ENCODE results near the gene TSKS. TPM values are rescaled to one million over a fixed set of nuclear protein-coding genes. Genes with fewer than 3 reads are reported as not detected.

Gene TSKS
- total and polyA plus RNA-seq, 3 experiments from 2014 or later: 0.42 to 0.79 TPM; not detected in 1

- ChIA-PET CTCF (interaction anchor here (1.1 to 3.5 kb wide), 6 partner anchors 14 to 94 kb away, joined by 3 to 10 read pairs (median 4); partner anchors contain the start of genes AP2A1 and FUZ), POLR2A (interaction anchor here (0.6 to 1.6 kb wide), 3 partner anchors 10 to 75 kb away, joined by 3 to 5 read pairs (median 3); partner anchors contain the start of gene AP2A1)
- no peak for DNase-seq
These were observed 44.6 kb downstream of the TSKS start for GRCh38 chr19:49718511-49718910.

DNA sequence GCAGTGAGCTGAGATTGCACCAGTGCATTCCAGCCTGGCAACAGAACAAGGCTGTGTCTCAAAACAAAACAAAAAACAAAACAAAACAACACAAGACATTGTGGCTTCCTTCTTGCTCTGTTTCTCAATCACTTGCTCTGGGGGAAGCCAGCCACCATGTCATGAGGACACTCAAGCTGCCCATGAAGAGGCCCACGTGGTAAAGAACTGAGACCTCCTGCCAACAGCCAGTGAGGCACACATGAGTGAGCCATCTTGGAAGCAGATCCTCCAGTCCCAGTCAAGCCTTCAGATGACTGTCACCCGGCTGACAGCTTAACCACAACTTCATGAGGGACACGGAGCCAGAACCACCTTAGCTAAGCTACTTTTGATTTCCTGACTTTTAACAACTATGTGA, 47.0 kb downstream of the TSKS start:
- CTCF ChIA-PET: interaction anchor here (0.5 to 3.5 kb wide), 2 partner anchors 35 to 127 kb away, joined by 3 to 10 read pairs; no protein-coding TSS in a partner anchor
- Mint-ChIP-seq H3K4me1 (peaks cover 7 to 16% (median 8%) of the 10 kb centered on the region in 3 donors), H3K27me3 (no peaks in the 10 kb centered on the region), H3K27ac (peak overlapping the region in 2 of 8 donors; percentile 12 to 55), H3K4me3 (peak overlapping the region in 1 of 7 donors; percentile 41), H3K9me3 (no peaks in the 10 kb centered on the region), H3K36me3 (peaks cover 1 to 9% (median 2%) of the 10 kb centered on the region in 3 donors)
- no peak for DNase-seq
- H3K36me3 ChIP-seq (ENCODE audit: insufficient read depth, low read length): no peaks in the 10 kb centered on the region
- H3K27me3 ChIP-seq (ENCODE audit: insufficient read depth, low read length, poor library complexity, severe bottlenecking): no peaks in the 10 kb centered on the region
- H3K27ac ChIP-seq (ENCODE audit: low read depth, low read length): peak overlapping the region; percentile 24
- no peaks in the 10 kb centered on the region for H3K9me3 ChIP-seq (ENCODE audit: low read length)
- H3K4me1 ChIP-seq (ENCODE audit: insufficient read depth, low read length): peaks cover 9% of the 10 kb centered on the region
- H3K4me3 ChIP-seq (ENCODE audit: low read length): no peak overlapping the region
- POLR2A ChIA-PET: no interaction called here

More at GRCh38 chr19:49718511-49718910, 44.6 kb downstream of the TSKS start:
- Histone ChIP-seq H3K36me3 (ENCODE audit: insufficient read depth, low read length) (no peaks in the 10 kb centered on the region), H3K27ac (ENCODE audit: low read depth, low read length) (no peak overlapping the region), H3K9me3 (ENCODE audit: low read length) (no peaks in the 10 kb centered on the region), H3K4me1 (ENCODE audit: insufficient read depth, low read length) (peaks cover 9% of the 10 kb centered on the region), H3K27me3 (ENCODE audit: insufficient read depth, low read length, poor library complexity, severe bottlenecking) (no peaks in the 10 kb centered on the region), H3K4me3 (ENCODE audit: low read length) (no peak overlapping the region)
- Mint-ChIP-seq H3K27ac (peak overlapping the region in 4 of 8 donors; percentile 38 to 77 (median 56)), H3K36me3 (peaks cover 2 to 9% (median 7%) of the 10 kb centered on the region in 3 donors), H3K27me3 (no peaks in the 10 kb centered on the region), H3K4me1 (peaks cover 7 to 16% (median 8%) of the 10 kb centered on the region in 3 donors), H3K4me3 (peak overlapping the region in 6 of 7 donors; percentile 27 to 69 (median 53)), H3K9me3 (peaks cover 0 to 1% (median 0%) of the 10 kb centered on the region in 5 donors)

DNA sequence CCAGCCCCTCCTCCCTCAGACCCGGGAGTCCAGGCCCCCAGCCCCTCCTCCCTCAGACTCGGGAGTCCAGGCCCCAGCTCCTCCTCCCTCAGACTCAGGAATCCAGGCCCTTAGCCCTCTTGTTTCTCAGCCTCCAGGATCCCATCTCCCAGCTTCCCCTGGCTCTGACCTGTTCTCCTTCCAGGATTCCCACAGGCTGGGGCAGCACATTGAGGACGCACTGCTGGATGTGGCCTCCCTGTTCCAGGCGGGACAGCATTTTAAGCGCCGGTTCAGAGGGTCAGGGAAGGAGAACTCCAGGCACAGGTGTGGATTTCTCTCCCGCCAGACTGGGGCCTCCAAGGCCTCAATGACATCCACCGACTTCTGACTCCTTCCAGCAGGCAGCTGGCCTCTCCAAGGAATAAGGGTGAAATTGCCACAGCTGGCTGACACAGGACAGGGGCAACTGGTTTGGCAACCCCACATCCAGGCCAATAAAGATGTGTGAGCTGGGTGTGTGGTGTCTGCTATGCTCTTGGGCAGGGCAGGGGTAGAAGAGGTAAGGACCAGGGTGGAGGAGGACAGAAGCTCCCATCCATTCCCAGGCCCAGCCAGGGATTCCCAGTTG, 49.8 kb downstream of the TSKS start:
- Mint-ChIP-seq H3K27me3 (peaks cover 4 to 5% of the 10 kb centered on the region in 2 donors), H3K4me3 (no peak overlapping the region), H3K36me3 (peaks cover 0 to 10% (median 1%) of the 10 kb centered on the region in 3 donors), H3K27ac (peak overlapping the region in 1 of 8 donors; percentile 90), H3K9me3 (no peaks in the 10 kb centered on the region), H3K4me1 (peaks cover 7 to 10% (median 8%) of the 10 kb centered on the region in 3 donors)
- Histone ChIP-seq H3K27ac (ENCODE audit: low read depth, low read length) (no peak overlapping the region), H3K27me3 (ENCODE audit: insufficient read depth, low read length, poor library complexity, severe bottlenecking) (no peaks in the 10 kb centered on the region), H3K4me3 (ENCODE audit: low read length) (no peak overlapping the region), H3K9me3 (ENCODE audit: low read length) (no peaks in the 10 kb centered on the region), H3K36me3 (ENCODE audit: insufficient read depth, low read length) (no peaks in the 10 kb centered on the region), H3K4me1 (ENCODE audit: insufficient read depth, low read length) (peaks cover 7% of the 10 kb centered on the region)
- DNase-seq: no peak
- CTCF ChIA-PET: no interaction called here
- POLR2A ChIA-PET: interaction anchor here (0.5 to 0.6 kb wide), 2 partner anchors 173 to 833 kb away, joined by 3 to 4 read pairs; no protein-coding TSS in a partner anchor

DNA sequence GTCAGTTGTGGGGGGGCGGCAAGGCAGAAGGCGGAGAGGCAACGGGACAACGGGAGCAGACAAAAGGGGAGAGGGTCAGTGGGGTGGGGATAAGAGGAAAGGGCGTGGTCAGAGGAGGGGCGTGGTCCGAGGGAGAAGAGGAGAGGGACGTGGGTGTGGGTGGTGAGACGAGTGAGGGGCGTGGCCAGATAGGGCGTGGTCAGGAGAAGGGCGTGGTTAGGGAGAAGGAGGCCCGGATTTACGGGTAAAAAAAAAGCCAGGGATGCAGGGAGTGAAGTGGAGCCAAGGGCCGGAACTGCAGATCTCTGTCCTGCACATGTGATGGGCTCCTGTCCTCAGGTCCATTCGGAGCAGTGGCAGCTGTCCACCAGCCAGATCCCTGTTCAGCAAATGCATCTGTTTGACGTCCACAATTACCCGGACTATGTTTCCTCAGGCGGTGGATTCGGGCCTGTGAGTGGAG, 50.7 kb downstream of the TSKS start:
- Histone ChIP-seq H3K4me3 (ENCODE audit: low read length) (no peak overlapping the region), H3K4me1 (ENCODE audit: insufficient read depth, low read length) (no peaks in the 10 kb centered on the region), H3K9me3 (ENCODE audit: low read length) (no peaks in the 10 kb centered on the region), H3K27ac (ENCODE audit: low read depth, low read length) (no peak overlapping the region), H3K27me3 (ENCODE audit: insufficient read depth, low read length, poor library complexity, severe bottlenecking) (no peaks in the 10 kb centered on the region), H3K36me3 (ENCODE audit: insufficient read depth, low read length) (no peaks in the 10 kb centered on the region)
- DNase-seq: no peak
- ChIA-PET CTCF (no interaction called here), POLR2A (interaction anchor here (0.6 kb wide), 1 partner anchor 172 kb away, joined by 4 read pairs; no protein-coding TSS in a partner anchor)
- H3K4me1 Mint-ChIP-seq: peaks cover 3 to 5% (median 4%) of the 10 kb centered on the region in 3 donors
- no peak overlapping the region for H3K4me3 Mint-ChIP-seq
- H3K9me3 Mint-ChIP-seq: no peaks in the 10 kb centered on the region
- peaks cover 0 to 7% (median 0%) of the 10 kb centered on the region in 3 donors for H3K36me3 Mint-ChIP-seq
- H3K27me3 Mint-ChIP-seq: peaks cover 4 to 5% of the 10 kb centered on the region in 2 donors
- no peak overlapping the region for H3K27ac Mint-ChIP-seq

GRCh38 chr19:49710372-49710951, 52.6 kb downstream of the TSKS start:
- Mint-ChIP-seq H3K4me1 (no peaks in the 10 kb centered on the region), H3K9me3 (no peaks in the 10 kb centered on the region), H3K4me3 (no peak overlapping the region), H3K27ac (peak overlapping the region in 1 of 8 donors; percentile 29), H3K36me3 (peaks cover 0 to 5% (median 0%) of the 10 kb centered on the region in 3 donors), H3K27me3 (peaks cover 5 to 7% of the 10 kb centered on the region in 2 donors)
- POLR2A ChIA-PET: interaction anchor here (0.6 kb wide), 1 partner anchor 62 kb away, joined by 3 read pairs; no protein-coding TSS in a partner anchor
- Histone ChIP-seq H3K27ac (ENCODE audit: low read depth, low read length) (no peak overlapping the region), H3K36me3 (ENCODE audit: insufficient read depth, low read length) (no peaks in the 10 kb centered on the region), H3K4me1 (ENCODE audit: insufficient read depth, low read length) (no peaks in the 10 kb centered on the region), H3K9me3 (ENCODE audit: low read length) (no peaks in the 10 kb centered on the region), H3K27me3 (ENCODE audit: insufficient read depth, low read length, poor library complexity, severe bottlenecking) (no peaks in the 10 kb centered on the region), H3K4me3 (ENCODE audit: low read length) (no peak overlapping the region)
- no peak for DNase-seq
- CTCF ChIA-PET: no interaction called here

- no peaks in the 10 kb centered on the region for H3K9me3 ChIP-seq (ENCODE audit: low read length)
- no peak for DNase-seq
- Mint-ChIP-seq H3K36me3 (peaks cover 0 to 5% (median 0%) of the 10 kb centered on the region in 3 donors), H3K9me3 (no peaks in the 10 kb centered on the region), H3K27me3 (peaks cover 5 to 11% of the 10 kb centered on the region in 2 donors), H3K4me1 (no peaks in the 10 kb centered on the region), H3K27ac (no peak overlapping the region), H3K4me3 (no peak overlapping the region)
- no peaks in the 10 kb centered on the region for H3K36me3 ChIP-seq (ENCODE audit: insufficient read depth, low read length)
- H3K4me3 ChIP-seq (ENCODE audit: low read length): no peak overlapping the region
- ChIA-PET POLR2A (no interaction called here), CTCF (no interaction called here)
- no peaks in the 10 kb centered on the region for H3K27me3 ChIP-seq (ENCODE audit: insufficient read depth, low read length, poor library complexity, severe bottlenecking)
- no peak overlapping the region for H3K27ac ChIP-seq (ENCODE audit: low read depth, low read length)
- H3K4me1 ChIP-seq (ENCODE audit: insufficient read depth, low read length): no peaks in the 10 kb centered on the region
These were observed 57.2 kb downstream of the TSKS start for GRCh38 chr19:49705919-49706318.

DNA sequence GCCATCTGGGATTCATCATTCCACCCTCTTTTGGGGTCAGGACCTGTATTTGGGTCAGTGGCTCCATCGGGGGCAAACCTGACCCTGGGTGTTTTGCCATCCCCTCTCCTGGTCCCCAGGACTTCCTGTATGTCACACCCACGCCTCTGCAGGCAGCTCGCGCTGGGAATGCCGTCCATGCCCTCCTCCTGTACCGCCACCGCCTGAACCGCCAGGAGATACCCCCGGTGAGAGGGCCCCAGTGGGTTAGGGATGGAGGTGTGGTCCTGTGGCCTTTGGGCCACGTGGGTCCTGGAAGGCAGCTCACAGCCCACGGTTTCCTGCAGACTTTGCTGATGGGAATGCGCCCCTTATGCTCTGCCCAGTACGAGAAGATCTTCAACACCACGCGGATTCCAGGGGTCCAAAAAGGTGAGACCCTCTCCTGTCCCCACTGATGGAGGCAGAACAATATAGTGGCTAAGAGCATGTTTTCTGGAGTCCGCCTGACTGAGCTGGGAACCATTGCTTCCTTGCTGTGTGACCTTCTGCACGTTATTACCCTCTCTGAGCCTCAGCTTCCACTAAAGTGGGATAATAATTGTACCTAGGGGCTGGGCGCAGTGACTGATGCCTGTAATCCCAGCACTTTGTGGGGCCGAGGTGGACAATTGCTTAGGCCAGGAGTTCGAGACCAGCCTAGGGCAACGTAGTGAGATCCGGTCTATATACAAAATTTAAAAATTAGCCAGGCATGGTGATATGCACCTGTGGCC, 58.0 kb downstream of the TSKS start:
- Mint-ChIP-seq H3K4me3 (no peak overlapping the region), H3K4me1 (no peaks in the 10 kb centered on the region), H3K27ac (no peak overlapping the region), H3K36me3 (peaks cover 0 to 1% (median 0%) of the 10 kb centered on the region in 3 donors), H3K27me3 (peaks cover 2 to 9% of the 10 kb centered on the region in 2 donors), H3K9me3 (no peaks in the 10 kb centered on the region)
- Histone ChIP-seq H3K4me1 (ENCODE audit: insufficient read depth, low read length) (no peaks in the 10 kb centered on the region), H3K9me3 (ENCODE audit: low read length) (no peaks in the 10 kb centered on the region), H3K27me3 (ENCODE audit: insufficient read depth, low read length, poor library complexity, severe bottlenecking) (no peaks in the 10 kb centered on the region), H3K4me3 (ENCODE audit: low read length) (no peak overlapping the region), H3K27ac (ENCODE audit: low read depth, low read length) (no peak overlapping the region), H3K36me3 (ENCODE audit: insufficient read depth, low read length) (no peaks in the 10 kb centered on the region)
- no peak for DNase-seq
- ChIA-PET POLR2A (no interaction called here), CTCF (interaction anchor here (0.9 kb wide), 1 partner anchor 13 kb away, joined by 3 read pairs; no protein-coding TSS in a partner anchor)

Data from CD8-positive, alpha-beta memory T cell (primary cell).